GM19467 (cell line): Measurements from ENCODE around the gene PLAC1.

ENCODE experiments used
- ATAC-seq: cut with Tn5 transposase; IDR thresholded peaks from one replicate; pipeline ENCODE4 v1.9.1; 2021; ENCODE audit warnings: mild to moderate bottlenecking, moderate library complexity; ENCODE audit not compliant: unreplicated experiment

PLAC1 gene

DNA sequence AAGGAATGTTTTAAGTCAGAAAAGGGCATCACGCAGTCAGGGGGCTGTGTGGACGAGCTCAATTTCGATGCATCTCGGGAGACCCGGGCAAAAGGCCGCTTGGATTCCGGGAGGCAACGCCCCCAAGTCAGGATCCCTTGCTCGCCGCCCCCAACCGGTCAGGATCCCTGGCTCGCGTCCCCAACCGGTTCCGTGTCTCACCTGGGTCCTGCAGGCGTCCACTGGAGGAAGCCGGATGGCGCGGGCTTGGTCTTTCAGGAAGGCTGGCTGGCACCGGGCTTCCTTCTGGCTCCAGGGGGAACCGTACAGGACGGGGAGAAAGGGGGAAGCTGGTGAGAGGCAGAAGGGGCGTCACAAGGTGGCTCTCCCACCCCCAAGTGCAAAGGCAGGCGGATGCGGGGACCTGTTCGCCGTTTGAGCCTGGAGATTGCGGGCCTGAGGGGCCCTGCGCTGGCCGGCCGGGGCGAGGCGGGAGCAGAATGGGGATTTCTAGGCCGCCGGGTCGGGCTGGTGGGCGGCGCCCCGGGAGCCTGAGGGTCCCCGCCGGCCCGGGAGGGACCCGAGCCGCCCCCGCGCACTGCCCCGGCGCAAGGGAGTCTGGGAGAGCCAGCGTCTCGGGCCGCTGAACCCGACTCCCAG is 113.6 kb downstream of the PLAC1 start:
- ATAC-seq = no peak

GRCh38 chrX:134544135-134544512 is 114.1 kb downstream of the PLAC1 start:
- no peak for ATAC-seq

DNA sequence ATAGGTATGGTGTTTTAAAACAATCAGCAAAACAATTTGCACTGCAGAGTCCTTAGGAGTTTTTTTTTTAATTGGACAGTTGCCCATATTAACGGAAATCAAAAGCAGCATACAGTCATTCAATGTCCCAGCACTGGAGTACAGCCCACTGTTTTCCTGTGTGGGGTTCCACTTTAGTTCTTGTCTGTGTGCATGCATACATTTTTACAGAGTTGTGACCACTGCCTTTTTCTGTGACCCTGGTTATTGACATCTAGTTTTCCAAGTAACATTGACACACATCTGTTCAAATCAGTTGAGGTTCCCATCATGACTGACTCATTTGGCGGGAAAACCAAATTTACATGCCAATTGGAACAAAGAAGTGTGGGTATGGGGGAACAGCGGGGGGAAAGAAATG is 115.0 kb downstream of the PLAC1 start:
- no peak for ATAC-seq

GRCh38 chrX:134542485-134542884 is 115.8 kb downstream of the PLAC1 start:
- no peak for ATAC-seq

DNA sequence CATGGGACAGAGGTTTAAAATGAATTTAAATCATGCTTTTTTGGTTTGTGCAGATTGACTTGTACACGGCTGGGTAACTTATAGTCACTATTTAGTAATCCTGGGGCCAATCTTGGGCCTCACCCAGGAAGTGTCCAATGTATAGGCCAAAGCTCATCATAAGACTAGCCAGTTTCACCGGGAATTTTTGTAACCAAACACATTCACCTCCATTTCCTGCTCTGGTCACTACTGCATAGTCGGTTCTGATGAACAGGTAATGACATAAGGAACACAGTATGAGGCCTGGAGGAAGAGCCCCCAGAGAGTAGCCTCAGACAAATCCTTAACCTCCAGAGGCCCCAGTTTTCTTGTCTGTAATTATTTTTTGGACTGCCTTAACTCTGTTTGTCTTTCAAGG is 116.4 kb downstream of the PLAC1 start:
- ATAC-seq = no peak

DNA sequence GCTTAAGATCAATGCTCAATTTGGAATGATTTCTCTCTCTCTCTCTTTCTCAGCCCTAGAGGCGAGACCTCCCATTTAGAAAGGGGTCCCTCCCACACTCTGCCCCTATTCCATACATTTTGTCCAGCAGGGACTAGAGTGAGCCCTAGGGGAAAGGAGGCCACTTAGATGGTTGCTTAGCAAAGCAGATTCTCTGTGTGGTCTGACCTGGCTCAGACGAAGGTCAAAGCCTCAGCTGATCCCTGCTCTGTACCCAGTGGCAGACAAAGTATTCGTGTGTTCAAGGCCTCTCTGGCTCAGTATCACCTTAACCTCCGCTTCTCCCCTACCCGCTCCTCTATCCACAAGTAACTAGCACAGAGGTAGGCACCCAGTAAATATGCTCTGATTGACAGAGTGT is 120.0 kb downstream of the PLAC1 start:
- no peak for ATAC-seq

- ATAC-seq = no peak
These were observed 120.9 kb downstream of the PLAC1 start for GRCh38 chrX:134537179-134537955.

DNA sequence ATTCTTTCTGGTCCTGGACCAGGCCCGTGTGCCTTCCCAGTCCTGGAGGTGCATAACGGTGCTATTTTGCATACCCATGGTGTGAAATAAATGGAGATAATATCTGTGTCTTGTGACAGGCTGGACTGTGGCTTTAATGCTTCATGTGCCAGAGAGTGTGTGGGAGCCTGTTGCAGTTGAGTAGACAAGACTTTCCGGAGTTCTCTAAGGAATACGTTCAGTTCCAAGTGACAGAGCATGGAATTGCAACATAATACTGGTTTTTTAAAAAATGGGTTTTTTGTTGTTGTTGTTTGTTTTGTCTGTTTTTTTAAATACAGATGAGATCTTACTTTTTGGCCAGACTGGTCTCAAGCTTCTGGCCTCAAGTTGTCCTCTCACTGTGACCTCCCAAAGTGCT is 124.3 kb downstream of the PLAC1 start:
- no peak for ATAC-seq

DNA sequence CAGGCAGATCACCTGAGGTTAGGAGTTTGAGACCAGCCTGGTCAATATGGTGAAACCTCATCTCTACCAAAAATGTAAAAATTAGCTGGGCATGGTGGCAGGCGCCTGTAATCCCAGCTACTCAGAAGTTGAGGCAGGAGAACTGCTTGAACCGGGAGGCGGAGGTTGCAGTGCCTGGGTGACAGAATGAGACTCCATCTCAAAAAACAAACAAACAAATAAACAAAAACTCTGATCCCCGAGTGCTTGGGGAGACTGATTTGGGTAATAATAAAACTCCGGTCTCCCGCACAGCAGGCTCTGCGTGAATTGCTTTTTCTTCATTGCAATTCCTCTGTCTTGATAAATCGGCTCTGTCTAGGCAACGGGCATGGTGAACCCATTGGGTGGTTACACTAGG is 124.9 kb downstream of the PLAC1 start:
- no peak for ATAC-seq

GRCh38 chrX:134530845-134531244 is 127.4 kb downstream of the PLAC1 start:
- no peak for ATAC-seq

DNA sequence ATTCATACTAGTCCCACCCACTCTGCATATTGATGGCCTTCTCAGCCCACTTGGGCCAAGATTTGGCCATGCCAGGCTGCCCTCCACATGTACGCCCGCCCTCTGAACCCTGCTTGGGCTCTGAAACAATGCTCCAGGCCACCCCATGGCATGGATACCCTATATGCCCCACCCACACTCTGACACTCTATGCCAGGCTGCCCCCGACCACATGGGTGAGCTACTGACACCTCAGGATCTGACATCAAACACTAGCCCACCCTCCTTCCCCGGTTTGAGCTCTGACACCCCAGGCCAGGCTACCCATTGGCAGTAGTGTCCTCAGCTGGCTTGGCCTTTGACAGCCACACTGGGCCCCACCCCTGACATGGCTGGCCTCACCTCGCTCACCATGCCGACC is 128.8 kb downstream of the PLAC1 start:
- no peak for ATAC-seq

- ATAC-seq = no peak
These were observed 129.3 kb downstream of the PLAC1 start for GRCh38 chrX:134528960-134529359.

DNA sequence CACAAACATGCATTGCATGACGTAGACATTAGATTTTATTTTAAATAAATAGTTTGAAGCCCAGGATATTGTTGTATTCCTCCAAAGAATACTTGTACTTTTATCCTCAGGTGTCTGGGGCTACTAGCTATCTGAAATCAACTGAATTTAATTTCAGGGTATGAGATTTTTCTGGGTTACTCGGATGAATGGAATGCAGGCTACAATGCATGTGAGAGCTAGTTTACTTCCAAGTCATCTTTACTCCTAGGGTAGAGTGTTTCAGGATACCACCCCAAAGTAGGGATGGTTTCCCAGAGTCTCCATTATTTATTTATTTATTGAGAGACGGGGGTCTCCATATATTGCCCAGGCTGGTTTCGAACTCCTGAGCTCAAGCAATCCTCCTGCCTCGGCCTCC is 131.9 kb downstream of the PLAC1 start:
- ATAC-seq = no peak

DNA sequence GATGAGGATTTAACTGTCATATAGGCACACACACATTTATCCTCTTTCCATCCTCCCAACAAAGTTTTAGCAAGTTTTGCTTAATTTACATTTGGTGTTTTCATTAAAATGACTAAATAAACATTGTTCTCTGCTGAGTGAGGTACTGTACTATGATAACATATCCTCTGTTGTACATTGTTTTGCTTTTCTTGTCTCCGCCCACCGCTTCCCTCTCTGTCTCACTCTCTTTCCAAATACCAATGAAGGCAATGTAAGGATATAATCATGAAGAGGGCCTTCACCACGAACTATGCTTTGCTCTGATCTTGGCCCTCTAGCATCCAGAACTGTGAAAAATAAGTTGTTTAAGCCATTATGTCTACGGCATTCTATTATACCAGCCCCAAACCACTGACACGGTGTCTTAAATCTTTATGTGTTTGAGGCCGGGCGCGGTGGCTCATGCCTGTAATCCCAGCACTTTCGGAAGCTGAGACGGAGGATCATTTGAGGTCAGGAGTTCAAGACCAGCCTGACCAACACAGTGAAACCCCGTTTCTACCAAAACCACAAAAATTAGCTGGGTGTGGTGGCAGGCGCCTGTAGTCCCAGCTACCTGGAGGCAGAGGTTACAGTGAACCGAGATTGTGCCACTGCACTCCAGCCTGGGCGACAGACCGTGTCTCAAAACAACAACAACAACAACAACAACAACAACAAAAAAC is 133.0 kb downstream of the PLAC1 start:
- ATAC-seq = no peak

- no peak for ATAC-seq
These were observed 134.1 kb downstream of the PLAC1 start for GRCh38 chrX:134524181-134524580.

GRCh38 chrX:134520860-134521390 is 137.3 kb downstream of the PLAC1 start:
- no peak for ATAC-seq
